K562 treated with DMSO at 1 percent for 48 hours (cell line): ENCODE results near the gene PIGZ. TPM values are rescaled to one million over a fixed set of nuclear protein-coding genes. Genes with fewer than 3 reads are reported as not detected.

Experiments used
- total RNA-seq: library from RNA; unstranded; fragments of 300-600 nt; gene quantifications from 2 replicates; pipeline ENCODE4 v1.2.3, GENCODE V29; 2022; ENCODE audit warnings: low replicate concordance; ENCODE audit errors: extremely low read depth

PIGZ gene
- total RNA-seq: not detected in 2 replicates

DNA sequence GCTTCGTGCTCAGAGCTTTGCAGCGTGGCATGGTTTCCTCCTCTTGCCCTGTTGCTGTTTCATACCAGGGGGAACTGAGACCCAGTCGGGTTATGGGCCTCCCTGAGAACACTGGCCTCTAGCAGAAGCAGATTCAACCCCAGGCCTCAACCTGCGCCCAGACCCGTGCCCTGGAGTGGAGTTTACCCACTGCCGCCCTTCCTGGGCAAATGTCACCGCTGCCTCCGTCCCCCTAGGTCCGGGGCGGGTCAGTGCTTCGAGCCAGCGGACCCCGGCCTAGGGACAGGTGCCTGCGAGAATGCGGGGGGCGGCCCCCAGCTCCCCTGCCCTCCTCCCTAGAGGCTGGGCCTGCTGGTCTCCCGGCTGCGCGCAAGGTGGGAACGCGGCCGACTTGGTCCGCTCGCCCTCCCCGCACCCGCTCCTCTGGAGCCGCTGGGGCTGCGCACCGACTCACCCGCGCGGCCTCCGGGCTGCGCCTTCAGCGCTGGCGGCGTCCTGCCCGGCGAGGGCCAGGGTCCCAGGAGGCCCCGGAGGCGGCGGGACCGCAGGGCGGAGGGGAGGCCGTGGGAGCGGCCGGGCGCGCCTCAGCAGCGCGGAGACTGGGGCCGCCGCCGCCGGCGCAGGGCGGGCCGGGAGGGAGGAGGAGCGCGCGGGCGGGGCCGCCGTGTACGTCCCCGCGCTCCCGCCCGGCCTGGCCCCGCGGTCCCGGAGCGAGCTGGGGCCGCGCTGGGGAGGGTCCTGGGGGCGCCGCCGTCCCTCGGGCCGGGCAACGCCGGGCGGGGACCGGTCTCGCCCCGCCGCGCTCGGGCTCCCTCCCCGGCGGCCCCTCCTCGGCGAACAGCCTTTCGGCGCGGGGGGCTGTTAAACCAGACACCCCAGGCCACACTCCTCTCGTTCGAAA lies at the start of gene PIGZ:
PIGZ (minus strand) TSS at position 601 of the 901 bp plus-strand sequence. CDS start 16,802 bp downstream, outside the sequence.

GRCh38 chr3:196942226-196942914 lies 26.3 kb downstream of the PIGZ start, which contains the start of gene NCBP2:
Gene NCBP2 (minus strand): TSS chr3:196942528. CDS start chr3:196942503, 25 bp downstream.

Other genes with a start within 250 kb of the PIGZ start
- gene PAK2, start 229.0 kb downstream of the PIGZ start, total RNA-seq: not detected in 2 replicates
- not detected in 2 replicates for gene SENP5, start 100.9 kb downstream of the PIGZ start, total RNA-seq
- gene NCBP2, start 26.3 kb downstream of the PIGZ start, total RNA-seq: not detected in 2 replicates
- not detected in 2 replicates for gene MELTF, start 61.0 kb upstream of the PIGZ start, total RNA-seq